CD4-positive, alpha-beta T cell treated with Interferon alpha-2 for 1 hour (primary cell): ENCODE data around the gene KCNJ12.
"Not testable (repeated sequence)": the region's sequence is repeated elsewhere in the genome, so short reads cannot be mapped to it uniquely, and the experiment has no call there.

Experiments used
- DNase-seq, 2 donors: peaks; one replicate each; pipeline ENCODE4 v3.0.0-alpha.2; 2020 to 2022

The KCNJ12 gene

GRCh38 chr17:21425736-21426135, 49.6 kb downstream of the KCNJ12 start:
- no peak for DNase-seq

GRCh38 chr17:21426246-21426645, 50.1 kb downstream of the KCNJ12 start:
- DNase-seq: not testable (repeated sequence)

- DNase-seq: not testable (repeated sequence)
Observed at GRCh38 chr17:21426876-21427275, 50.7 kb downstream of the KCNJ12 start.

DNA sequence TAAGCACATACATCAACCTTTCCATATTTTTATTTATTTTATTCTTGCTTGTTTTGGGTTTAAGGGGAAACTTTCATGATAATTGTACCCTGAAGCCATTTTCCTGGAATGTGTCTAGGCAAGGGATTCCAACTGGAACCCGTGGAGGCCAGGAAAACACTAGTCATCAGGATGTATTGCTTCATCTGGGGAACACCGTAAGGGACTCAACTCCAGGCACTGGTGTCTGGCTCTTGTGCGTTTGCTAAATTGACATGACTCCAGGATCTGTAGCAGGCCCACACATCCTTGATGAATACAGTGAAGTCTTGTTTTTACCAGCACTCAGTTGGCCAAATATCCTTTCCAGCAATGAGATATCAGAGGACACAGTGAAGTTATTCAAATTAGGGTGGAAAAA, 51.6 kb downstream of the KCNJ12 start:
- DNase-seq: not testable (repeated sequence)

GRCh38 chr17:21428752-21429424, 52.7 kb downstream of the KCNJ12 start:
- DNase-seq: not testable (repeated sequence)

GRCh38 chr17:21429921-21430628, 53.9 kb downstream of the KCNJ12 start:
- not testable (repeated sequence) for DNase-seq

DNA sequence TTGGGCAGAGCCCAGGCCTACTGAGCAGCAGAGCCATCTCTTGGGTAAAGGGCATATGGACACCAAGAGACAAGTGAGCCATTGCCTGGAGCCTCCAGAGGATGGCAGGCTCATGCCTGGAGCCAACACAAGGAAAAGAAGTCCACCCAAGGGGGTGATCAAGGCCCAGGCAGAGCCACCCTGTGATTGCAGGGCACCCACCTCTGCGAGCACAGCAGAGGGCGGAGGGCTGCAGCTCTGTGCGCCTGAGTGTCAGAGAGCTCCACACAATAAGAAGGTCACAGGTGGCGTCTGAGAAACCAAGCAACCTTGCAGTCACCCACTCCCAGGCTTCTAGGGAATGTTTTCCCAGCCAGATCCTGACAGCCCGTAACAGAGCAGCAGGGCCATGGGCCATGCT, 57.8 kb downstream of the KCNJ12 start:
- not testable (repeated sequence) for DNase-seq

DNA sequence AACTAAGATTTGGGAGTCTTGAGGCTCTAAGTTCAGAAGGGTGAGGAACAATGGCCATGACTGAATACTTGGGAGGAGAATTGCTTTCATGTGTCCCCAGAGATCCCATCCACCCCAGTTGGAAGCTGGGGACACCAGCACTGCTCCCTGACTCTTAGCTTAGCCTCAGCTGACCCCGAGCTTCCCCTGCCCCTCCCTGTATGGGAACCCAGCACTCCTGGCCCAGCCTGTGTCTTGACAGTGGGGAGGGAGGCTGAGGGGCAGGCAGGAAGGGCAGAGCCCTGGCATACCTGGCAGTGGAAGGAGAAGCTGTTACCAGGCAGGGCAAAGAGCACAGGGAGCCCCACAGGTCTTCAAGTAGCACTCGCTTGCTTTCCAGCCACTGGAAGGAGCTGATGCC, 58.8 kb downstream of the KCNJ12 start:
- DNase-seq: not testable (repeated sequence)

DNA sequence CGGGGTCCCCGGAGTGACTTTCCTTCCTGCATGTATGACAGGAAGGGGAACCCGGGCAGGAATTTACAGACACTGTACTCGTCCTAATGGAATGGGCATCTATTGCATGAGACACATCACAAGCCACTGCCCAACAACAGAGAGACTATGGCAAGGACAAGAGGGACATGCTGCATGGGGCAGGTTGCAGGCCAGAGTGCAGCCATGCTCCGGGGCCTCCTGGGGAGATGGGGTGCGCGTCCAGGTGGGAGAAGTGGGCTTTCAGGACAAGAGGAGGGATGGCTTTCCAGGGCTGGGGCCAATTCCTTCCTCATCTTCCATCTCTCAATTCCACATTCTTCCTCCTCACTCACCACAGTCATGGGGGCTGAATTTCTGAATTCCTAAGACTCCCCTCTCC, 60.3 kb downstream of the KCNJ12 start:
- DNase-seq: not testable (repeated sequence)

DNA sequence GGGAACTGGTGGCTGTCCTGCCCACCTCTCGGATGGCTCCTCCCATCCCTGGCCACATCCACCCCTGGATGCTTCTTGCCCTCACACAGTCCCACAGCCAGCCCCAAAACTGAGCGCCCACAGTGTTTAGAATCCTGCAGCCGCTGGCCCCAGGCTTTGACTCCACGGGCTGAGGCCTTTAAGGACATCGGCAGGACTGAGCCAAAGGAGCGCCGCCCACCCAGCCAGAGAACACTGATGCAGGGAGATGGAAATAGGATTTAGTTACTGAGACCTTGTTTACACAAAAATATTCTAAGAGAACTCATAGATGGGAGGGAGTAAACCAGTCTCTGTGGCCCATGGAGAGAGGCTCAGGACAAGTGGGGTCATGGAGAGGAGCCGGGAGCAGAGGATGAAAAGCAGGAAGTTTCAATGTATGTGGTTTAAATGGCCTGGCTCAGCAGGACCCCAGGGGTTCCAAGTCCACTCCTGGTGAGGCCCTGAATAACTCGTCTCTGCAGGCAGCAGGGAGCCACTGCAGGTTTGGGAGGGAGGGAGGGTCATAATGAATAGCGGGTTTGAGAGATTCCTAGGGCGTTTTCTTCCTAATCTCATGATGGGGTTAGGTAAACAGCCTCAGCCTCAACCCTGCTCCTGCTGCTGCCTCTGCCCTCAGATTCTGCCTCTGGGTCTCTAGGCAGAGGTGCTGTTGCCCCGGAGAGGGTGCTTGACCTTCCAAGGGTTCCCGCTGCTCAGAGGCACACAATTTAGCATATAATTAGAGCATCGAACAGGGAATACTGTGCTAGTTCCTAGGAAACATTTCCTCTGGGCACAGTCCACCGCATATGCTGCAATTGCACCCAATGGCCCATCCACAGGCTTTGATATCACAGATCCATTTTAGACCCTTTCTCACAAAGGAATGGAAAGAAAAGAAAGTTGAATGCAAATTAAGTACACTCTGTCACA, 61.0 kb downstream of the KCNJ12 start:
- not testable (repeated sequence) for DNase-seq

GRCh38 chr17:21438316-21439014, 62.3 kb downstream of the KCNJ12 start:
- DNase-seq: not testable (repeated sequence)

DNA sequence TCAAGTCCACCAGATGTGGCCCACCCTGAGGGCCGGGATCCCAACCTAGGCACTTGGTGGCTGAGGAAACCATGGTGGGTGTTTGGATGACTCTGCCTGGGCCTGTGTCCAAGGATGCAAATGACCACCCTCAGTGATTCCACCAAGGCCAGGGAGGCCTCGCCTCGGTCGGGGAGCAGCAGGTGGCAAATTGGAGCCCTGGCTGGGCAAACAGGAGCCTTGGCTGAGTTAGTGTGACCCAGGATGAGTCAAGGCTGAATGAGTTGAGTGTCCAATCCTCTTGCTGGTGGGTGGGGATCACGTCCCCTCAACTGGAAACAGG, 62.8 kb downstream of the KCNJ12 start:
- not testable (repeated sequence) for DNase-seq

DNA sequence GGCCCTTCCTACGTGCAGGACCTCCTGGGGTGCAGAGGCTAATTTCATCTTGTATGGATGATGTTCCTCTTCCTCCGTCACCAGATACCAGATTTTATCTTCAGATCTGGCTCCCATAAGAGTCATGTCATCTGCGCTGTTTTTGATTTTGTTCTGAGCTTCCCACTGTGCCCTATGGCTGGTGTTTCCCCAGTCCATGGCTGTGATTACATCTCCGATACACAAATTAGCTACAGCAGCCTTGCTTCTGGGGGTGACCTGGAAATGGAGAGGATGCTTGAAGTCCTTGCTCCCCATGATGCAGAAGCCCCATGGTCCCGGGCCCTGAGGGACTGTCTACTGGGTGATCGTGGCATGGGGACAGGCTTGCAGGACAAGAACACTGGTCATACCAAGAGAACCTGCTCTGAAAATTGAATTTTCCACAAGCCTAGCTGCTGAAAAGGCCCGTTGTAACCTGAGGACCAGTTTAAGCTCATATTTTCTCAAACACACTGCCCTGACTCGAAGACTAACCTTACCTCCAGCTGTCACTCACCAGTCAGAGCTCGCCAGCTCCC, 69.0 kb downstream of the KCNJ12 start:
- no peak for DNase-seq

DNA sequence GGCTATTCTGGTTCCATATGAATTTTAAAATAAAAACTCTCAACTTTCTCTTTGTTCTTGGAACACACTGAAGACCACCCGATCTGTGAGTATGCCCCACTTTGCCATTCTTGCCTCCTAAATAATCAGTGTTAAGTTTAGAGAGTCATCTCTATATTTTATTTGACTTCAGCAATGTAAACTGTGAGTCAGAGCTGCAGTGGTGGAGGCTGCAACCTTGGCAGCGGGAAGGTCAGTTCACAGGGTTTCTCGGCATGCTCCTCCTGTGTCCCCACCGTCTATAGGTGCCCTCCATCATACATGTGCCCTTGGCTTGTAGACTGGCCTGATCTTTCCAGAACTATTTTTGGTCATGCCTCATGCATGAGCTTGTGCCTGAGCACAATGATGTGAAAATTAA, 71.4 kb downstream of the KCNJ12 start:
- not testable (repeated sequence) for DNase-seq

- DNase-seq: not testable (repeated sequence)
Observed at GRCh38 chr17:21449891-21450290, 73.7 kb downstream of the KCNJ12 start.

- DNase-seq: no peak
Observed at GRCh38 chr17:21451975-21452374, 75.8 kb downstream of the KCNJ12 start.

DNA sequence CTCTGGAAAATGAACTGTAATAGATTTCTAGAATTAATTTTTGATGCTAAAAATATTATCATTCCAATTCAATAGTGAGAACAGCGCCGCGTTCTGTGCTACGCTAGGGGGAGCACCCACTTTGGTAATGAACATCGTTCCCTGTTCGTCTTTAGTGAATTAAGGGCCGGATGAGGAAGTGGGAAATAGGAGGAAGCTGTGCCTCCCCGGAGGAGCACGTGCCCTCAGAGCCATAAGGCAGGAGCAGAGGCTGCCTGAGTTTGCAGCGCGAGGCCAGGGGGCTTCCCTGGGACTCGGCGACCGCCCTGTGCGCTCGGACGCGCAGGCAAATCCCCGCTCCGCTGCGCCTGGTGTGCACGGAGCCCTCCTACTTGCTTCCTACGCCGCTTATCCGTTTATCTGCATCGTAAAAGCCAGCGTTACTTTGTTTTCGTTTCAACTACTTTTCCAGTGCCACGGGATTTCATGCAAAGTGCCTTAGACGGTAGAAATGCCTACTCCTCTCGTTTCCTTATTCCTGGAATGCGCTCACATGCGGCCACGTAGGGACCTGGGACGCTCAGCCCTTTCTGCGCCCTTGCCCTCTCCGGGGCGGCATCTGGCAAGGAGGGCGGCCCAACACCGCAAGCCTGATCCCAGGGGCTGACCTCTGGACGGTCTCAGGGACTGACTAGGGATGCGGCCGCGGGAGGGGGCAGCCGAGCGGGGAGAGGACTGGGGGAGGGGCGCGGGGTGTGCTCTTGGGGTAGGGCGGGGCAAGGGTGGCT, 76.4 kb downstream of the KCNJ12 start:
- peak; percentile 44 to 46 for DNase-seq

DNA sequence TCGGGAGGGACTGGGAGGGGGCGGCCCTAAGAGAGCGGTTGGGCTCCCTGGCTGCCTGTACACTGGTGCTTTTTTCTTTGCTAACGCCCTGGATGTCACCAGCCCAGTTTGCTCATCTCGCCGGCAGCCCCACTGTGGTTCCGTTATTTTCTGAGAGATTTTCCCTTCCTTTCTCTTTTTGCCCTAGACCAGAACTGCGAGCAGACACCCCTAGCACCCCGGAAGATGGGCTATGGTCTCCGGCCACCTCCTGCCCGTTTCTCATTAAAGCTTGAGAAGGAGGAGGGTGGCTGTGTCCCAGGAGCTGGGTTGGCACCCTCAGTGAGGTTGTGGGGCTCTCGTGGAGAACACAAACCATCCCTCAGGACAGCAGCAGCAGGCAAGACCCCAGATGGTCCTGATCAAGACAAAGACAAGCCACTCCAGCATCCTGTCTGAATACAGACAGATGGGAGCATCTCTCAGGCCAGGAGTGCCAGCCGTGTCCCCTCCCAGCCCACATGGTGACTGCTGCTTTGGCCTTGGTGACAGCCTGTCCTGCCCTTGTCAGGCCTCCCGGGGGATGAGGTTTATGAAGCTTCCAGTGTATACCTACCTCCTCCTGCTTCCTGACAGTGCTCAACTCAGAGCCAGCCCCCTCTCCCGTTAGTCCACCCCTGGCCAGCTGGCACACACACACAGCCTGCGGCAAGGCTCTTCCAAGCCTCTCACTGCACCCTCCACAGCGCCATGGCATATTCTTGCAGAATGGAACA, 77.2 kb downstream of the KCNJ12 start:
- DNase-seq: no peak

DNA sequence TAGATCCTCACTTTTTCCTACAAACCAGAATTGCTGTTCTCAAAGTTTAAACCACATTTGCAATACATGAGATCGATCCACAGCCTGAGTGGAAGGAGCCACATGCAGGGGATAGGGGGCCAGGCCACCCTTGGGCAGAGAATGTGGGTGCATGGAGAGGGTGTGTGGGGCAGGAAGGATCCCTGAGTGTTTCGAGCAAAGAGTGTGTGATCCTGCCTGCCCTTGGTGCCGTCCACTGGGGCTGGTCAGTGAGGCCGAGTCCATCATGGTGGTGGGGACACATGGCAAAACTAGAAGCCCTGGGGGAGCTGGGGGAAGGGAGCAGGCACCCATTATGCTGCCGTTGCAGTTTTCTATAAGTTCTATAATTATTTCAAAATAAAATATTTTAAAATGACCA, 77.8 kb downstream of the KCNJ12 start:
- DNase-seq: not testable (repeated sequence)

- DNase-seq: no peak
Observed at GRCh38 chr17:21454441-21454840, 78.3 kb downstream of the KCNJ12 start.

DNA sequence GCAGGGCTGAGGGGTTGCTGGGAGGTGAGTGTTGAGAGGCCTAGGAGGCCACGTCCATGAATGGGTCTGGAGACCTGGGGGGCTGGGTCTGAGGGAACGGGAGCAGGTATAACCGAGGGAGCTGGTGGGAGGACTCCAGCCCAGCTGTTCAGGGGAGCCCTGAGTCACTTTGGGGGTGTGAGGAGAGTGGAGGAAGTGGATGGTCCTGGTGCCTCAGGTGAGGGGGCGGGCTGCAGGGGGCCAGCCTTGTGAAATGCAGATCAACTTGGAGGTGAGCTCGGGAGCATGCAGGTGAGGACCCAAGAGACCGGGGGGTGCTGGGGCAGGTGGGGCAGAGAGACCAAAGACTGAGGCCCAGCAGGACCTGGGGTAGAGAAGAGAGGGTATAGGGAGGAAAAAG, 79.6 kb downstream of the KCNJ12 start:
- DNase-seq: no peak
